GM12878 (cell line): ENCODE results near the gene TMEM135. TPM values are rescaled to one million over a fixed set of nuclear protein-coding genes. Genes with fewer than 3 reads are reported as not detected.

Experiments
- ATAC-seq: fragments of 200-7000 bp; cut with Tn5 transposase; 3 replicates; pipeline ENCODE4 v1.9.1; 2020; ENCODE audit warnings: mild to moderate bottlenecking, moderate library complexity
- BruUV-seq: library from RNA; stranded (reverse); fragments of 400-500 nt; replicated peaks from 2 replicates; lab custom pipeline; 2021; lab: Mats Ljungman, UMichigan
- CTCF ChIA-PET: fragments of 300-600 bp; sonication (Branson Sonifier 250); formaldehyde crosslinking; extraction: SDS; loops from one replicate; lab custom pipeline; 2021; ENCODE audit warnings: inconsistent platforms; lab: Yijun Ruan, JAX
- POLR2A ChIA-PET: fragments of 350-600 bp; formaldehyde crosslinking; extraction: SDS; loops from one replicate; lab custom pipeline; 2021; ENCODE audit warnings: inconsistent platforms; lab: Charles Lee
- RAD21 ChIA-PET: fragments of 300-600 bp; sonication (Branson Sonifier 250); formaldehyde crosslinking; loops from one replicate; lab custom pipeline; 2023; ENCODE audit warnings: antibody characterized with exemption; ENCODE audit not compliant: unreplicated experiment; lab: Charles Lee
- SMC1A ChIA-PET: fragments of 300-600 bp; sonication (Branson Sonifier 250); formaldehyde crosslinking; loops from one replicate; lab custom pipeline; 2023; ENCODE audit not compliant: unreplicated experiment, uncharacterized antibody; lab: Charles Lee
- DNase-seq: peaks from one replicate; pipeline ENCODE4 v3.0.0-alpha.2; 2011; ENCODE audit warnings: low read depth, low spot score
- FAIRE-seq: peaks from 3 replicates; lab custom pipeline; 2011; peaks lifted over from hg19 to GRCh38; lab: Jason Lieb, UNC
- H2AFZ ChIP-seq: 2 replicates; pipeline ENCODE4 v1.6.0; 2011; ENCODE audit warnings: low read depth, low read length, control low read depth; ENCODE audit not compliant: control insufficient read depth
- H3K27ac ChIP-seq: 2 replicates; pipeline ENCODE4 v1.5.1; 2011; ENCODE audit warnings: control low read depth; ENCODE audit not compliant: control insufficient read depth, insufficient read depth
- H3K27me3 ChIP-seq, 2 experiments: replicated peaks in 1 of 2; 2 replicates each; pipeline versions ENCODE4 v1.6.0 to v1.6.1; 2011; ENCODE audit warnings: low read length in 1 of 2; ENCODE audit not compliant: control insufficient read depth in 2 of 2, insufficient read depth in 2 of 2
- H3K36me3 ChIP-seq, 2 experiments: 2 replicates each; pipeline ENCODE4 v1.5.1; 2011; ENCODE audit warnings: low read length in 1 of 2; ENCODE audit not compliant: control insufficient read depth in 2 of 2, insufficient read depth in 2 of 2
- H3K4me1 ChIP-seq: 2 replicates; pipeline ENCODE4 v1.6.1; 2011; ENCODE audit warnings: mild to moderate bottlenecking, low read length, moderate library complexity, mixed read lengths; ENCODE audit not compliant: control insufficient read depth, insufficient read depth
- H3K4me2 ChIP-seq: 2 replicates; pipeline ENCODE4 v1.6.0; 2011; ENCODE audit warnings: control low read depth; ENCODE audit not compliant: control insufficient read depth, insufficient read depth
- H3K4me3 ChIP-seq: fragments of 200-600 bp; sonication (generic); 2 replicates; pipeline ENCODE4 v1.5.1; 2016
- H3K79me2 ChIP-seq: 2 replicates; pipeline ENCODE4 v1.6.0; 2011; ENCODE audit warnings: low read length; ENCODE audit not compliant: control insufficient read depth, insufficient read depth
- H3K9ac ChIP-seq: 2 replicates; pipeline ENCODE4 v1.8.0; 2011; ENCODE audit warnings: low read length, control low read depth, mixed read lengths; ENCODE audit not compliant: control insufficient read depth, insufficient read depth
- H3K9me3 ChIP-seq: replicated peaks from 3 replicates; pipeline ENCODE4 v1.5.1; 2011; ENCODE audit warnings: mild to moderate bottlenecking, low read length; ENCODE audit not compliant: control insufficient read depth, insufficient read depth
- H4K20me1 ChIP-seq: 2 replicates; pipeline ENCODE4 v1.6.0; 2011; ENCODE audit not compliant: control insufficient read depth, insufficient read depth
- BCL11A ChIP-seq: IDR thresholded peaks from 2 replicates; pipeline ENCODE4 v1.6.1; 2011; ENCODE audit warnings: low read depth, low read length
- BCLAF1 ChIP-seq: fragments of 450-650 bp; IDR thresholded peaks from 2 replicates; pipeline ENCODE4 v1.6.1; 2017; ENCODE audit warnings: antibody characterized with exemption, mild to moderate bottlenecking, moderate library complexity
- E2F8 ChIP-seq: fragments of 450-650 bp; IDR thresholded peaks from 2 replicates; pipeline ENCODE4 v1.6.1; 2018; ENCODE audit warnings: mild to moderate bottlenecking, low read depth, moderate library complexity; ENCODE audit not compliant: partially characterized antibody
- EP300 ChIP-seq, 2 experiments: fragments of 150-350 bp in 1 of 2; IDR thresholded peaks; 2 replicates each; pipeline ENCODE4 v1.6.1; 2011 to 2012; ENCODE audit warnings: low read depth in 2 of 2, low read length in 2 of 2, borderline replicate concordance in 1 of 2, improper control_type of control experiment in 1 of 2, inconsistent platforms in 1 of 2; ENCODE audit not compliant: control insufficient read depth in 1 of 2
- IRF5 ChIP-seq: fragments of 450-650 bp; IDR thresholded peaks from 2 replicates; pipeline ENCODE4 v1.6.1; 2017; ENCODE audit warnings: borderline replicate concordance
- KLF5 ChIP-seq: fragments of 450-650 bp; IDR thresholded peaks from 2 replicates; pipeline ENCODE4 v1.6.1; 2014; ENCODE audit warnings: mild to moderate bottlenecking; ENCODE audit not compliant: partially characterized antibody
- MAX ChIP-seq: IDR thresholded peaks from 2 replicates; pipeline ENCODE4 v1.6.1; 2012; ENCODE audit warnings: low read depth, low read length, improper control_type of control experiment
- MYC ChIP-seq: IDR thresholded peaks from 2 replicates; pipeline ENCODE4 v1.6.1; 2011; ENCODE audit warnings: mild to moderate bottlenecking, low read length, moderate library complexity, inconsistent platforms; ENCODE audit not compliant: insufficient read depth, insufficient replicate concordance, insufficient read length, severe bottlenecking
- NFYA ChIP-seq: IDR thresholded peaks from 2 replicates; pipeline ENCODE4 v1.6.1; 2011; ENCODE audit warnings: low read depth, mild to moderate bottlenecking, low read length, improper control_type of control experiment, borderline replicate concordance
- NR2F1 ChIP-seq: fragments of 450-650 bp; conservative IDR thresholded peaks from 2 replicates; pipeline ENCODE4 v1.6.1; 2017; ENCODE audit warnings: mild to moderate bottlenecking
- SMC3 ChIP-seq: IDR thresholded peaks from 2 replicates; pipeline ENCODE4 v1.6.1; 2011; ENCODE audit warnings: low read length, improper control_type of control experiment, borderline replicate concordance
- SP1 ChIP-seq: IDR thresholded peaks from one replicate; pipeline ENCODE4 v1.6.1; 2011; ENCODE audit warnings: low read depth, low read length
- ZNF384 ChIP-seq: IDR thresholded peaks from 2 replicates; pipeline ENCODE4 v1.6.1; 2012; ENCODE audit warnings: low read depth, mild to moderate bottlenecking, low read length, improper control_type of control experiment, borderline replicate concordance
- WGBS: methylation state at CpG from one replicate; pipeline ENCODE4 v1.1.6; 2016; ENCODE audit warnings: low lambda C conversion rate; ENCODE audit not compliant: insufficient replicate concordance, insufficient coverage; ENCODE audit errors: missing lambda C conversion rate; 5-methylcytosine and 5-hydroxymethylcytosine counted together
- in situ Hi-C: fragments of 300-500 bp; cut with MboI; formaldehyde crosslinking; loops from 9 replicates; pipeline ENCODE4 v1.14.3; 2018; ENCODE audit warnings: mixed read lengths
- intact Hi-C: fragments of 100-400 bp; cut with micrococcal nuclease; formaldehyde crosslinking; loops from one replicate; pipeline ENCODE4 v1.14.2; 2022; ENCODE audit not compliant: unreplicated experiment
- polyA plus RNA-seq, 11 experiments: library from polyadenylated mRNA; depleted of rRNA in 4 of 11; unstranded in 6 of 11; stranded (reverse) in 5 of 11; fragments of >200 nt; fragmentation: Nextera tagmentation in 4 of 11; fragmentation: Illumina TruSeq in 1 of 11; extraction: Ambion mirVana in 4 of 11; extraction: Trizol in 1 of 11; gene quantifications; 1 replicate in 1 of 11; 2 replicates in 10 of 11; pipeline versions ENCODE4 v1.2.1 to v1.2.3, GENCODE V29; 2011 to 2016; ENCODE audit warnings: inconsistent platforms in 2 of 11, missing spikeins in 2 of 11, low read depth in 1 of 11
- total RNA-seq, 4 experiments: library from RNA; depleted of rRNA in 3 of 4; stranded (reverse); fragments of >200 nt in 3 of 4; fragmentation: Illumina TruSeq in 1 of 4; extraction: Trizol in 1 of 4; gene quantifications; 2 replicates each; pipeline versions ENCODE4 v1.2.1 to v1.2.3, GENCODE V29; 2013 to 2021
- TF ChIP-seq, protein P1 (sequence below): fragments of 450-650 bp; IDR thresholded peaks from 2 replicates; pipeline ENCODE4 v1.6.1; 2014; ENCODE audit warnings: mild to moderate bottlenecking

Gene TMEM135
- total and polyA plus RNA-seq, 10 of the 15 experiments (the other 5 are each of a cell fraction or from before 2014, with no cell fraction given), result 7.2 to 117 (median 12.9) TPM

- POLR2A ChIA-PET, result no interaction called here
- Histone ChIP-seq H3K79me2 (no peaks in the 10 kb centered on the region), H3K36me3 (no peaks in the 10 kb centered on the region), H3K4me3 (no peak overlapping the region), H2AFZ (no peak overlapping the region), H3K27ac (no peak overlapping the region), H4K20me1 (no peaks in the 10 kb centered on the region), H3K27me3 (no peaks in the 10 kb centered on the region), H3K4me2 (no peak overlapping the region), H3K4me1 (no peaks in the 10 kb centered on the region), H3K9ac (no peak overlapping the region), H3K9me3 (no peaks in the 10 kb centered on the region)
- RAD21 ChIA-PET, result no interaction called here
- 25% methylated on average over 1 of the region's 1 CpG for WGBS
- intact Hi-C loops, result no loop called here
- DNase-seq (no peak), ATAC-seq (no peak), FAIRE-seq (no peak)
- in situ Hi-C loops, result no loop called here
- BruUV-seq, result no TSS peak
- CTCF ChIA-PET, result interaction anchor here (1.1 to 1.6 kb wide), 2 partner anchors 14 to 90 kb away, joined by 3 read pairs; no protein-coding TSS in a partner anchor
- SMC1A ChIA-PET, result no interaction called here
- TF ChIP-seq SP1, result no peak
- TF ChIP-seq NR2F1, result no peak
- TF ChIP-seq BCLAF1, result no peak
- no peak for TF ChIP-seq E2F8
- no peak for TF ChIP-seq MAX
- TF ChIP-seq EP300 (IDR thresholded peaks at IDR 0.05; ENCODE audit: borderline replicate concordance in 1 of 2, control insufficient read depth in 1 of 2, low read depth in 2 of 2, low read length in 2 of 2), result no peak
- TF ChIP-seq KLF5, result no peak
- TF ChIP-seq SMC3, result no peak
- no peak for TF ChIP-seq BCL11A
- no peak for TF ChIP-seq MYC
- no peak for TF ChIP-seq NFYA
- TF ChIP-seq IRF5, result no peak
- TF ChIP-seq, protein P1, sequence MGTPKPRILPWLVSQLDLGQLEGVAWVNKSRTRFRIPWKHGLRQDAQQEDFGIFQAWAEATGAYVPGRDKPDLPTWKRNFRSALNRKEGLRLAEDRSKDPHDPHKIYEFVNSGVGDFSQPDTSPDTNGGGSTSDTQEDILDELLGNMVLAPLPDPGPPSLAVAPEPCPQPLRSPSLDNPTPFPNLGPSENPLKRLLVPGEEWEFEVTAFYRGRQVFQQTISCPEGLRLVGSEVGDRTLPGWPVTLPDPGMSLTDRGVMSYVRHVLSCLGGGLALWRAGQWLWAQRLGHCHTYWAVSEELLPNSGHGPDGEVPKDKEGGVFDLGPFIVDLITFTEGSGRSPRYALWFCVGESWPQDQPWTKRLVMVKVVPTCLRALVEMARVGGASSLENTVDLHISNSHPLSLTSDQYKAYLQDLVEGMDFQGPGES, result no peak
- TF ChIP-seq ZNF384, result no peak
Measured at GRCh38 chr11:87007963-87008362, 29.8 kb upstream of the TMEM135 start.
